PC-9 (cell line): ENCODE data around the gene CCDC124.

Source experiments
- EZH2 ChIP-seq: fragments of 200-600 bp; sonication (generic); IDR thresholded peaks from 2 replicates; pipeline ENCODE4 v1.8.0; 2017; ENCODE audit warnings: antibody characterized with exemption, low read depth
- TF ChIP-seq, protein P1 (sequence below): fragments of 200-600 bp; sonication (generic); conservative IDR thresholded peaks from 2 replicates; pipeline ENCODE4 v1.6.1; 2017; ENCODE audit warnings: mixed run types, antibody characterized with exemption, mild to moderate bottlenecking, moderate library complexity

DNA sequence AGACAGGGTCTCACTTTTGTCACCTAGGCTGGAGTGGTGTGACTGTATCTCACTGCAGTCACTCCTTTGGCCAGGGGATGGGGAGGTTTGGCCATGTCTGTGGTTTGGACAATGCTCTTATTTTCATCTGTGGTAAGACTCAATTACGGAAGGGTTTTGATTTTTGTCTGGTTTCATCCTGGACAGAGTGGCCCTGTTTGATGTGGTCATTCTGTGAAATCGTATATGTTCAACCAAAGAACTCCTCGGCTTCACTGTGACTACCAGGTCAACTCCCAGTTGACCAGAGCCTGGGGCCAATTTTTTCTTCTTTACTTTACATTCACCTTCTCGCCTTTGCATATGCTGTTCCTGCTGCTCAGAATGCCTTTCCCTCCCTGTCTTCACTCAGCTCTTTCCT is 6.8 kb upstream of the CCDC124 start:
- TF ChIP-seq, protein P1, sequence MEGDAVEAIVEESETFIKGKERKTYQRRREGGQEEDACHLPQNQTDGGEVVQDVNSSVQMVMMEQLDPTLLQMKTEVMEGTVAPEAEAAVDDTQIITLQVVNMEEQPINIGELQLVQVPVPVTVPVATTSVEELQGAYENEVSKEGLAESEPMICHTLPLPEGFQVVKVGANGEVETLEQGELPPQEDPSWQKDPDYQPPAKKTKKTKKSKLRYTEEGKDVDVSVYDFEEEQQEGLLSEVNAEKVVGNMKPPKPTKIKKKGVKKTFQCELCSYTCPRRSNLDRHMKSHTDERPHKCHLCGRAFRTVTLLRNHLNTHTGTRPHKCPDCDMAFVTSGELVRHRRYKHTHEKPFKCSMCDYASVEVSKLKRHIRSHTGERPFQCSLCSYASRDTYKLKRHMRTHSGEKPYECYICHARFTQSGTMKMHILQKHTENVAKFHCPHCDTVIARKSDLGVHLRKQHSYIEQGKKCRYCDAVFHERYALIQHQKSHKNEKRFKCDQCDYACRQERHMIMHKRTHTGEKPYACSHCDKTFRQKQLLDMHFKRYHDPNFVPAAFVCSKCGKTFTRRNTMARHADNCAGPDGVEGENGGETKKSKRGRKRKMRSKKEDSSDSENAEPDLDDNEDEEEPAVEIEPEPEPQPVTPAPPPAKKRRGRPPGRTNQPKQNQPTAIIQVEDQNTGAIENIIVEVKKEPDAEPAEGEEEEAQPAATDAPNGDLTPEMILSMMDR, result no peak
- no peak for TF ChIP-seq EZH2
